BE2C (cell line): Measurements from ENCODE around the gene PPFIBP1.

Source experiments
- DNase-seq: peaks from one replicate; pipeline ENCODE4 v3.0.0-alpha.2; 2020
- H3K27me3 ChIP-seq: fragments of 250-450 bp; sonication (Bioruptor Pico); 2 replicates; pipeline ENCODE4 v1.5.1; 2020; ENCODE audit warnings: mild to moderate bottlenecking
- H3K36me3 ChIP-seq: fragments of 250-450 bp; sonication (Bioruptor Pico); 2 replicates; pipeline ENCODE4 v1.5.1; 2020; ENCODE audit warnings: mild to moderate bottlenecking
- H3K4me1 ChIP-seq: fragments of 250-450 bp; sonication (Bioruptor Pico); 2 replicates; pipeline ENCODE4 v1.5.1; 2020
- H3K4me3 ChIP-seq: 2 replicates; pipeline ENCODE4 v1.5.1; 2011; ENCODE audit warnings: low read depth, low read length
- H3K9me3 ChIP-seq: fragments of 250-450 bp; sonication (Bioruptor Pico); 2 replicates; pipeline ENCODE4 v1.5.1; 2020
- TF ChIP-seq, protein P1 (sequence below): IDR thresholded peaks from 2 replicates; pipeline ENCODE4 v1.5.1; 2012; ENCODE audit warnings: mild to moderate bottlenecking, low read depth, low read length

Gene PPFIBP1

DNA sequence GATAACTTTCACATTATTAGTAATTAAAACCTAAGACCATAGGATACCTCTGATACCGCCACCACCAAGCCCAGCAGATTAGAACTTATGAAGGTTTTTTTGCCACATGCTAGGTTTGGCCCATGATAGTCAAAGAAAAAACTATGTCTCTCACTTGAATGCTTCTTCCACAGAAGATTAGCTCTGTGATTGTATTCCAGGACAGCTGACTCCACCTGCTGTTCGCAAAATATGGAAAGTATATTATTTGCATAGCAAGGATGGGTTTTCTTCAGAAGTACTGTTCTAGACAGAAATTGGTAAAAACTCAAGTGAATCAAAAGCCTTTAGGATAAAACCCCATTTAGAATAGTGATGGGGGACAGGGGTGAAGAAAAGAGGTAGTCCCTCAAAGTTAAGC, 42.2 kb downstream of the PPFIBP1 start:
- H3K4me1 ChIP-seq, result peaks cover 6% of the 10 kb centered on the region; the same call in 1 of the 2 replicates

DNA sequence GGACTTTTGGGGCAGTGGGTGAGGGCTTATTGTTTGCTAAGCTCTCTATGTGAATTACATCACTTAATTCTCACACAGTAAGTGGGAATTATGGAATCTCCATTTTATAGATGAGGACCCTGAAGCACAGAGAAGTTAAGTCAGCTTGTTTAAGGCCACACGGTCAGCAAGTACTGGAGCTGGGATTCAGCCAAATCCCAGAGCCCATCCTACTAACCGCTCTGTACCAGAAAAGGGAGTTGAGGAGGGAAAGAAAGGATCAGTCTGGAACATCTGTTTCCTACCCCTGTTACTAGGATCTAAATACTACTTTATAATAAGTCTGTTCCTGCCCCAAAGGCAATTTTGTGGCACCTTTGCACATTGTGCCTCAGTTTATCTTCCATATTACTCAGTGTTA, 42.6 kb downstream of the PPFIBP1 start:
- Histone ChIP-seq H3K36me3 (no peaks in the 10 kb centered on the region), H3K27me3 (no peaks in the 10 kb centered on the region), H3K9me3 (no peaks in the 10 kb centered on the region), H3K4me3 (no peak overlapping the region), H3K4me1 (peaks cover 6% of the 10 kb centered on the region; the same call in 1 of the 2 replicates)
- TF ChIP-seq, protein P1, sequence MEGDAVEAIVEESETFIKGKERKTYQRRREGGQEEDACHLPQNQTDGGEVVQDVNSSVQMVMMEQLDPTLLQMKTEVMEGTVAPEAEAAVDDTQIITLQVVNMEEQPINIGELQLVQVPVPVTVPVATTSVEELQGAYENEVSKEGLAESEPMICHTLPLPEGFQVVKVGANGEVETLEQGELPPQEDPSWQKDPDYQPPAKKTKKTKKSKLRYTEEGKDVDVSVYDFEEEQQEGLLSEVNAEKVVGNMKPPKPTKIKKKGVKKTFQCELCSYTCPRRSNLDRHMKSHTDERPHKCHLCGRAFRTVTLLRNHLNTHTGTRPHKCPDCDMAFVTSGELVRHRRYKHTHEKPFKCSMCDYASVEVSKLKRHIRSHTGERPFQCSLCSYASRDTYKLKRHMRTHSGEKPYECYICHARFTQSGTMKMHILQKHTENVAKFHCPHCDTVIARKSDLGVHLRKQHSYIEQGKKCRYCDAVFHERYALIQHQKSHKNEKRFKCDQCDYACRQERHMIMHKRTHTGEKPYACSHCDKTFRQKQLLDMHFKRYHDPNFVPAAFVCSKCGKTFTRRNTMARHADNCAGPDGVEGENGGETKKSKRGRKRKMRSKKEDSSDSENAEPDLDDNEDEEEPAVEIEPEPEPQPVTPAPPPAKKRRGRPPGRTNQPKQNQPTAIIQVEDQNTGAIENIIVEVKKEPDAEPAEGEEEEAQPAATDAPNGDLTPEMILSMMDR, result no peak
- DNase-seq, result no peak

More for the DNA sequence above, 42.2 kb downstream of the PPFIBP1 start:
- DNase-seq, result no peak
- Histone ChIP-seq H3K9me3 (no peaks in the 10 kb centered on the region), H3K4me3 (no peak overlapping the region), H3K27me3 (no peaks in the 10 kb centered on the region), H3K36me3 (no peaks in the 10 kb centered on the region)
- TF ChIP-seq, protein P1, result no peak

DNA sequence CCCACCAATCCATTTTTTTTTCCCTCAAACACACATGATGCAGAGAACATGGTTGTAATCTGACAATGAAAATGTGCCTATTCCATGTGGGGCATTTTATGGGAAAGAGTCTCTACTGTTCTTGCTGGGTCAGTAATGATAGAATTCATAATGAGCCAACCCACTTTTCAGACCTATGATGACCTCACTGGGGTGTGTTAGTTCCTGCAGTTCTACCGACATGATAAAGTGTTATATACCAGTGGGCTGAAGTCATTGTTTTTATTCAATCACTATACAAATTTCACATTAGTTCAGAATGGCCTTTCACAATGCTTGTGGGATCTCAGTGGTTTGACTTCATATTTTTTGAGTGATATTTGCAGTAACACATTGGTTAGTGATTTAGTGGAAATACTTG, 47.5 kb downstream of the PPFIBP1 start:
- H3K4me1 ChIP-seq, result no peaks in the 10 kb centered on the region
- no peaks in the 10 kb centered on the region for H3K9me3 ChIP-seq
- DNase-seq, result no peak

DNA sequence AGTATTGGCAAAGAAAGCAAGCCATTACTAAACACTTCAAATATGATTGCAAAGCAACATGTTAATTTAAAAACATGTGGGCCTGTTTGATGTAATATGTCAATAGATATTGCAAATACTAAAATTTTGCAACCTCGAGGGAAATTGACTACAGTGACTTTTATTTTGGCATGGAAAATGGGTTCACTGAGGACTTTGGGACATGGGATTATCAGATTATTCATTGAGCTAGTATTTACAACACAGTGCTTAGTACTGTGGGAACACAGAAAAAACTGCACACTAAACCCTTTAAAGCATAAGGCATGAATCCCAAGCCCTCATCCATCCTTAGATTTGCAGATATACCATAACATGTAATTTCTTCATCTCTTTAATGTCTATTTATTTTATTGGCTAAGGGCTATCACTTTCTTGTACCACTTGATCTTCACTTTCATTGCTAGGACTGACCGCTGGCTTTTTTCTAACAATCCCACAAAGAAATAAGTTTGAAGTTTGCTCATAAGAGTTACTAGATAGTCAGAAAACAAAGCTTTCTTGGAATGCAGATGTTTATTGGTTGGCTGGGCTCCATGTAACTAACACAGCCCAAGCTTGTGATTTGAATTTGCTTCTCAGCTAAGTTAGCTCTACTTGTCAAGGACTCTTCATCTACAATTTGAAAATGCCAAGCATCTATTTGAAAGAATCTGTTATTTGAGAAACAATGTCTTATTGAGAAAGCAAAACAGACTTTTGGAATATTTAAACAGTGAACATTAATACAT, 48.7 kb downstream of the PPFIBP1 start:
- TF ChIP-seq, protein P1, result no peak
- H3K4me3 ChIP-seq, result no peak overlapping the region
- no peaks in the 10 kb centered on the region for H3K9me3 ChIP-seq
- H3K36me3 ChIP-seq, result no peaks in the 10 kb centered on the region
- no peak for DNase-seq
- no peaks in the 10 kb centered on the region for H3K4me1 ChIP-seq
- no peaks in the 10 kb centered on the region for H3K27me3 ChIP-seq

More for the DNA sequence above, 47.5 kb downstream of the PPFIBP1 start:
- Histone ChIP-seq H3K4me3 (no peak overlapping the region), H3K36me3 (no peaks in the 10 kb centered on the region), H3K27me3 (no peaks in the 10 kb centered on the region)
- TF ChIP-seq, protein P1, result no peak

DNA sequence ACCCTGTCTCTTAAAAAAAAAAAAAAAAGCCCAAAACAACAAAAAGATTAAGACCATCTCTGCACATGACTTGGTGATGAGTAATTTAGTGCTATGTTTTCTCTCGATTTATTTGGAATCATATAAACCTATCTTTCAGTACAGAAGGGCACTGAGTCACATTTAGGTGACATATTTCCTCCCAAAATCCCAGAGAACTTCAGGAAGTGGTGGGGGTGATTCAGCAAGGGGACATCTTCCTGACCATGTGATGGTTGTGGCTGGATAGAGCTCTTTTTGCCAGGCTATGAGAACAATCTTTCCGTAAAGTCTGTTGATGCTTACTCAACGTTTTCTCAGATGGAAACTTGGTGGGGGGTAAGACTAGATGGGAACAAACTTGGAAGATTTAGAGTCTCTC, 50.0 kb downstream of the PPFIBP1 start:
- TF ChIP-seq, protein P1, result no peak
- H3K4me3 ChIP-seq, result no peak overlapping the region

DNA sequence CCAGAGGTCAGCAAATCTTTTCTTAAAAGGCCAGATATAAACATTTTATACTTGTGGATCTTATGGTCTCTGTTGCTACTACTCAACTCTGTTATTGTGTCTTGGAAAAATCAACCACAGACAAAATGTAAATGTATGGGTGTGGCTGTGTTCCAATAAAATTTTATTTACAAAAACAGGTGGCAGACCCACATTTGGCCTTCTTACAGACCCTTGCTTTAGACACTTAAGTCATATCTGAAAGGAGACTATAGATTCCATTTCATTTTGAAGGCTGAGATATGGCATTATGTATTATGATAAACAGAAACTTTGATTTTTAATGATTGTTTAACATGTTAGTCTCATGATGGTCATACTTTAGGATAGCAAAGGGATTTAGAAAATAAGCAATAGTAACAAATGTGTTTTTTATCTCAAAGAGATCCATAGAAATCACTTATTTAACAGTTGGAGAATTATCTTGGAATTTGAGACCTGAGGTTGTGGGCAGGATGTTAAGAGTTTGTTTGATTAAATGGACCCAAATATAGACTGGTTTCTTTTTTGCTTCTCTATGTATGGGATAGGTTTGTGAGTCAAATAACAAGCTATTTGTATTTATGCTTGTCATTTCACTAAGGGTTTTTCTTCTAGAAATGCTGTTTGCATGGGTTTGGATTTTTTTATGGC, 51.2 kb downstream of the PPFIBP1 start:
- H3K27me3 ChIP-seq, result no peaks in the 10 kb centered on the region
- H3K36me3 ChIP-seq, result no peaks in the 10 kb centered on the region
- no peaks in the 10 kb centered on the region for H3K9me3 ChIP-seq
- no peaks in the 10 kb centered on the region for H3K4me1 ChIP-seq
- H3K4me3 ChIP-seq, result no peak overlapping the region
- DNase-seq, result no peak
- TF ChIP-seq, protein P1, result no peak

More for the DNA sequence above, 50.0 kb downstream of the PPFIBP1 start:
- H3K4me1 ChIP-seq, result no peaks in the 10 kb centered on the region
- H3K9me3 ChIP-seq, result no peaks in the 10 kb centered on the region
- DNase-seq, result no peak
- no peaks in the 10 kb centered on the region for H3K27me3 ChIP-seq
- H3K36me3 ChIP-seq, result no peaks in the 10 kb centered on the region
